Measurements from ENCODE around the gene MRPL28.

Gene MRPL28

DNA sequence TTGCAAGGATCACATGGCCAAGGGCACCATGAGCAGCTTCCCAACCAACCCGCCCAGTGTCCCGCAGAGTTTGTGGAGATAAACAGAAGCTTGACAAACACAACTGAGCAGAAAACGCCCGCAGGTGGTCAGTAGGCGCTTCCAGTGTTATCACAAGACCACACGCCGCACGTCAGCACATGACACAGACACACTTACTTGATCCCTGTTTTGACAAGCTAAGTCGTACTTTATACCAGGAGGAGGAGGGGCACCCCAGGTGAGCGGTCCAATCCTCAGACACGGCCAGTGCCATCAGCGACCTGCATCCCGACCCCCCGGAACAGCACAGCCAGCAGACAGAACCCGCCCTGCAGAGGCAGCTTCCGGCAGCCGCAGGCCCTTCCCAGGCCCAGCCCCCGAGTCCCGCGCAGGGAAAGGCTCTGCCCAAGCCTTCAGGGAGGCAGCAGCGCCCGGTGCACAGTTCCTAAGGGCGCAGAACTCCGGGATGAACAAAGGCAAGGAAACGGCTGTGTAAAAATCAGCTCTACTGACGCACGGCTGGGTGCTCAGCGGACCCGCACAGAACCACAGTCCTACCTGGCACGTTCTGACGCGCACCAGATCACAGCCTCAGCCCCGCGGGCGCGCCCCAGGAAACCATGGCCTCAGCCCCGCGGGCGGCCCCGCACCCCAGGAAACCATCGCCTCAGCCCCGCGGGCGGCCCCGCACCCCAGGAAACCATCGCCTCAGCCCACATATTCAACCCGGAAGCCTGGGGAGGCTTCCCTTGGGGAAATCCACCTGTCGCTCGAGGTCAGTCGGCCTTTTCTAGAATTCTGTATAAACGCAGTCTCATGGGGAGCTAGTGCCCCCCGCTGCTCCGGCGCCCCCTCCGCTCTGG lies 45.6 kb downstream of the MRPL28 start:
- H3K4me3 Mint-ChIP-seq = peak overlapping the region; percentile 76
- H3K36me3 Mint-ChIP-seq = peaks cover 4% of the 10 kb centered on the region

DNA sequence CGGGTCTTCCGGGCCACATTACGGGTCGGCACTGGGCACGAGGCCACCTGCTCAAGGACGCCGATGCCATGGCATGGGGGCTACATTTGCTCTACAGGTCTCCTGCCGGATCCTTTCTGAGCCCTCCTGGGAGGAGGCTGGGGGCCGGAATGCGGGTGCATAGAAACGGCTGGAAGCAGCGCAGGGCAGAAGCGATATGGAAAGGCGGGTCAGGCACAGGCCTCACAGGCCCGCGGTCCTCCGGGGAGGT lies 46.2 kb downstream of the MRPL28 start:
- Mint-ChIP-seq H3K9me3 (no peaks in the 10 kb centered on the region), H3K4me1 (peaks cover 70% of the 10 kb centered on the region), H3K27ac (no peak overlapping the region), H3K27me3 (no peaks in the 10 kb centered on the region), H3K4me3 (peak overlapping the region; percentile 76), H3K36me3 (peaks cover 6% of the 10 kb centered on the region)

More for the DNA sequence above, 45.6 kb downstream of the MRPL28 start:
- H3K4me1 Mint-ChIP-seq = peaks cover 65% of the 10 kb centered on the region
- H3K27ac Mint-ChIP-seq = peak overlapping the region; percentile 70
- H3K9me3 Mint-ChIP-seq = no peaks in the 10 kb centered on the region
- H3K27me3 Mint-ChIP-seq = no peaks in the 10 kb centered on the region

- Mint-ChIP-seq H3K36me3 (peaks cover 6% of the 10 kb centered on the region), H3K4me3 (no peak overlapping the region), H3K4me1 (peaks cover 86% of the 10 kb centered on the region)
Observed at GRCh38 chr16:322476-323143, 47.7 kb downstream of the MRPL28 start.

GRCh38 chr16:321532-321931 lies 48.8 kb downstream of the MRPL28 start:
- Mint-ChIP-seq H3K27me3 (no peaks in the 10 kb centered on the region), H3K4me3 (no peak overlapping the region), H3K36me3 (peaks cover 6% of the 10 kb centered on the region), H3K27ac (peak overlapping the region; percentile 30), H3K9me3 (no peaks in the 10 kb centered on the region), H3K4me1 (peaks cover 83% of the 10 kb centered on the region)

More at GRCh38 chr16:322476-323143, 47.7 kb downstream of the MRPL28 start:
- no peaks in the 10 kb centered on the region for H3K9me3 Mint-ChIP-seq
- H3K27me3 Mint-ChIP-seq = no peaks in the 10 kb centered on the region
- no peak overlapping the region for H3K27ac Mint-ChIP-seq

DNA sequence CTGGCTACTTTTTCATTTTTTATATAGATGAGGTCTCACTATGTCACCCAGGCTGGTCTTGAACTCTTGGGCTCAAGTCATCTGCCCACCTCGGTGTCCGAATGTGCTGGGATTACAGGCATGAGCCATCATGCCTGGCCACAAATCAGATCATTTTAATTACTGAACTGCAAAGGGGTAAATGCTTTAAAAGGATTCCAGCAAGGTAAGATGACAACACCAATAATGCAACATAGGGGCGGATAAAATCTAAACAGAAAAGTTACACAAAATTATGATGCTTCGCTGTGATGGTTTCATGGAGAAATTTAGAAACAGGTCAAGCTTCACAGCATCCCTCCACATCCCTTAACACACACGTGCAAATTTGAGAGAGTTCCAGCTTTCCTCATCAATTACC lies 50.1 kb downstream of the MRPL28 start:
- peaks cover 6% of the 10 kb centered on the region for H3K36me3 Mint-ChIP-seq
- H3K4me3 Mint-ChIP-seq = peak overlapping the region; percentile 77
- H3K9me3 Mint-ChIP-seq = no peaks in the 10 kb centered on the region
- no peaks in the 10 kb centered on the region for H3K27me3 Mint-ChIP-seq
- H3K27ac Mint-ChIP-seq = peak overlapping the region; percentile 85
- H3K4me1 Mint-ChIP-seq = peaks cover 79% of the 10 kb centered on the region

DNA sequence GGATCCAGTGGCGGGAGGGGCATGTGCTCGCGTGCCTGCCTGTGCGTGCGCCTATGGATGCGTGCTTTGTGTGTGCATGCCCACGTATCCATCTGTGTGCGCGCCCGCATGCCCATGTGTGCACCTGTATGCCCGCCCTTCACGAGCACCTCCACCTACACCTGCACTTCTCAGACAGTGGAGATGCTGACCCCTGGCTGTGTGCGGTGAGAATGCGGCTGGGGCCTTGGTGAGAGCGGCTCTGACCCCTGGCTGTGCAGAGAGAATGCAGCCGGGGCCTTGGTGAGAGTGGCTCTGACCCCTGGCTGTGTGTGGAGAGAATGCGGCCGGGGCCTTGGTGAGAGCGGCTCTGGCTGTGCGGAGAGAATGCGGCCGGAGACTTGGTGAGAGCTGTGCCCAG lies 51.7 kb downstream of the MRPL28 start:
- no peaks in the 10 kb centered on the region for H3K9me3 Mint-ChIP-seq
- H3K4me3 Mint-ChIP-seq = no peak overlapping the region
- no peak overlapping the region for H3K27ac Mint-ChIP-seq
- peaks cover 69% of the 10 kb centered on the region for H3K4me1 Mint-ChIP-seq
- H3K36me3 Mint-ChIP-seq = peaks cover 8% of the 10 kb centered on the region
- H3K27me3 Mint-ChIP-seq = no peaks in the 10 kb centered on the region

GRCh38 chr16:317583-317982 lies 52.8 kb downstream of the MRPL28 start:
- H3K36me3 Mint-ChIP-seq = peaks cover 8% of the 10 kb centered on the region
- no peak overlapping the region for H3K4me3 Mint-ChIP-seq
- no peaks in the 10 kb centered on the region for H3K27me3 Mint-ChIP-seq
- peaks cover 62% of the 10 kb centered on the region for H3K4me1 Mint-ChIP-seq
- H3K9me3 Mint-ChIP-seq = no peaks in the 10 kb centered on the region
- no peak overlapping the region for H3K27ac Mint-ChIP-seq
